OCI-LY3 (cell line): ENCODE results near the gene LHPP.

Experiments
- H2AFZ ChIP-seq: fragments of 200-600, 300-600 bp; shearing (Covaris generic); 2 replicates; pipeline ENCODE4 v1.6.0; 2014; ENCODE audit warnings: antibody characterized with exemption, low read depth, low read length
- H3K27ac ChIP-seq: fragments of 200-600, 300-600 bp; sonication (generic); 2 replicates; pipeline ENCODE4 v1.5.1; 2014; ENCODE audit warnings: mild to moderate bottlenecking, low read length, moderate library complexity, mixed read lengths
- H3K27me3 ChIP-seq: fragments of 200-600, 300-600 bp; sonication (generic); 2 replicates; pipeline ENCODE4 v1.6.1; 2014; ENCODE audit warnings: low read depth, low read length, mixed read lengths
- H3K36me3 ChIP-seq: fragments of 200-600, 300-600 bp; sonication (generic); replicated peaks from 2 replicates; pipeline ENCODE3; 2014; ENCODE audit warnings: low read depth, low read length, mixed read lengths
- H3K4me1 ChIP-seq: fragments of 300-600, 200-600 bp; sonication (generic); 2 replicates; pipeline ENCODE4 v1.6.1; 2014; ENCODE audit warnings: low read length, mixed read lengths
- H3K4me2 ChIP-seq: fragments of 200-600, 300-600 bp; sonication (generic); 2 replicates; pipeline ENCODE4 v1.6.1; 2014; ENCODE audit warnings: low read length, mixed read lengths
- H3K4me3 ChIP-seq: fragments of 300-600, 200-600 bp; sonication (generic); 2 replicates; pipeline ENCODE4 v1.5.1; 2014; ENCODE audit warnings: antibody characterized with exemption, mild to moderate bottlenecking, low read length, moderate library complexity
- H3K79me2 ChIP-seq: fragments of 300-600, 200-600 bp; shearing (Covaris generic); 2 replicates; pipeline ENCODE4 v1.6.1; 2014; ENCODE audit warnings: mild to moderate bottlenecking, low read length, mixed read lengths
- H3K9ac ChIP-seq: fragments of 300-600, 200-600 bp; shearing (Covaris generic); 2 replicates; pipeline ENCODE4 v1.6.0; 2014; ENCODE audit warnings: mild to moderate bottlenecking, low read length, moderate library complexity
- H3K9me3 ChIP-seq: fragments of 200-600, 300-600 bp; shearing (Covaris generic); 2 replicates; pipeline ENCODE4 v1.6.1; 2014; ENCODE audit warnings: low read length, mixed read lengths; ENCODE audit not compliant: insufficient read depth
- H4K20me1 ChIP-seq: fragments of 200-600, 300-600 bp; sonication (generic); 2 replicates; pipeline ENCODE4 v1.6.1; 2016; ENCODE audit warnings: low read length, mixed read lengths; ENCODE audit not compliant: insufficient read depth
- EZH2phosphoT487 ChIP-seq: fragments of 200-600 bp; shearing (Covaris generic); IDR thresholded peaks from 2 replicates; pipeline ENCODE4 v1.6.1; 2018; ENCODE audit warnings: antibody characterized with exemption, mixed run types, low read depth
- TF ChIP-seq, protein P1 (sequence below): fragments of 200-600, 300-600 bp; sonication (generic); IDR thresholded peaks from 2 replicates; pipeline ENCODE4 v1.5.1; 2014; ENCODE audit warnings: antibody characterized with exemption, low read length, low read depth

The LHPP gene

GRCh38 chr10:124518366-124518765 is 56.7 kb downstream of the LHPP start:
- no peak overlapping the region for H3K27ac ChIP-seq
- H4K20me1 ChIP-seq, result no peaks in the 10 kb centered on the region
- no peak for TF ChIP-seq EZH2phosphoT487
- TF ChIP-seq, protein P1, sequence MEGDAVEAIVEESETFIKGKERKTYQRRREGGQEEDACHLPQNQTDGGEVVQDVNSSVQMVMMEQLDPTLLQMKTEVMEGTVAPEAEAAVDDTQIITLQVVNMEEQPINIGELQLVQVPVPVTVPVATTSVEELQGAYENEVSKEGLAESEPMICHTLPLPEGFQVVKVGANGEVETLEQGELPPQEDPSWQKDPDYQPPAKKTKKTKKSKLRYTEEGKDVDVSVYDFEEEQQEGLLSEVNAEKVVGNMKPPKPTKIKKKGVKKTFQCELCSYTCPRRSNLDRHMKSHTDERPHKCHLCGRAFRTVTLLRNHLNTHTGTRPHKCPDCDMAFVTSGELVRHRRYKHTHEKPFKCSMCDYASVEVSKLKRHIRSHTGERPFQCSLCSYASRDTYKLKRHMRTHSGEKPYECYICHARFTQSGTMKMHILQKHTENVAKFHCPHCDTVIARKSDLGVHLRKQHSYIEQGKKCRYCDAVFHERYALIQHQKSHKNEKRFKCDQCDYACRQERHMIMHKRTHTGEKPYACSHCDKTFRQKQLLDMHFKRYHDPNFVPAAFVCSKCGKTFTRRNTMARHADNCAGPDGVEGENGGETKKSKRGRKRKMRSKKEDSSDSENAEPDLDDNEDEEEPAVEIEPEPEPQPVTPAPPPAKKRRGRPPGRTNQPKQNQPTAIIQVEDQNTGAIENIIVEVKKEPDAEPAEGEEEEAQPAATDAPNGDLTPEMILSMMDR, result no peak
- no peak overlapping the region for H3K9ac ChIP-seq
- H3K9me3 ChIP-seq, result no peaks in the 10 kb centered on the region
- no peaks in the 10 kb centered on the region for H3K79me2 ChIP-seq
- H3K27me3 ChIP-seq, result peaks cover 6% of the 10 kb centered on the region; the same call in 1 of the 2 replicates
- peaks cover 7% of the 10 kb centered on the region; the same call in 1 of the 2 replicates for H3K4me1 ChIP-seq
- H2AFZ ChIP-seq, result no peak overlapping the region
- no peak overlapping the region for H3K4me3 ChIP-seq
- H3K36me3 ChIP-seq, result no peaks in the 10 kb centered on the region
- H3K4me2 ChIP-seq, result no peak overlapping the region

DNA sequence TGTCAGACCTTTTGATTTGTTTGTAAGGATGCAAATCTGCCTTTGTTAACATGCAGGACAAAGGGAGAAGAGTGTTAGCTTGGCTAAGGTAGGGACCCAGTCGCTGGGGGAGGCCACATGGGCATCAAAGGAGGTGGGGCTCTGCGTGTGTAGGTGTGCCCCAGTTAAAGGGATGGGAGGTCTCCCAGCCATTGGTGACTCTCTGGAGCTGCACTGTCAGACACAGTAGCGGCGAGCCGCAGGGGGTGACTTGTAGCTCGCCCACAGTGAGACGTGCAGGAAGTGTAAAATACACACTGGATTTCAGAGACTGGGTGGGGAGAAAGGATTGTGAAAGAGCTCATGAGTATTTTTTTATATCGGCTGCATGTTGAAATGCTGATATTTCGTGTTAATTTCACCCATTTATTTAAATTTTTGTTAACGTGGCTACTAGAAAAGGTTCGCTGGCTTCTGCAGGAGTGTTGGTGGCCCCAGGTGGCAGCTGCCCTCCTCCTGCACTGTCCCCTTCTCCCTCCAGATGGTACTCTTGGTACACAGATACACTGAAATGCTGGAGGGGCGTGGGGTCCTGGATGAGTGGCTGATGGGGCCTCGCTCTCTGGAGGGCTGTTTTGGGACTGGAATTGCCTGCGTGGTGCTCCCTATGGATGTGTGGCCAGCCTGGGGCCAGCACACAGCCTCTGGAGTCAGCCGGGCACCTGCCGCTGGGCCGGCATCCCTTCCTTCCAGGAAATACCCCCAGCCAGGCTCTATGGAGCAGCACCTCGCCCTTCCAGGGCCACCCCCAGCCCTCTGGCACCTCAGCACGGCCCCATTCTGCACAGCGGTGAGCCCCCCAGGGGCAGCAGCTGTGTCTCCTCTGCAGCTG is 59.2 kb downstream of the LHPP start:
- H3K27me3 ChIP-seq, result peaks cover 6% of the 10 kb centered on the region; the same call in 1 of the 2 replicates
- H3K36me3 ChIP-seq, result no peaks in the 10 kb centered on the region
- no peak overlapping the region for H3K4me2 ChIP-seq
- no peaks in the 10 kb centered on the region for H4K20me1 ChIP-seq
- H3K9ac ChIP-seq, result no peak overlapping the region
- no peak overlapping the region for H2AFZ ChIP-seq
- peaks cover 13% of the 10 kb centered on the region for H3K4me1 ChIP-seq
- TF ChIP-seq, protein P1, result no peak
- TF ChIP-seq EZH2phosphoT487, result no peak
- H3K27ac ChIP-seq, result no peak overlapping the region
- H3K9me3 ChIP-seq, result no peaks in the 10 kb centered on the region
- H3K79me2 ChIP-seq, result no peaks in the 10 kb centered on the region
- no peak overlapping the region for H3K4me3 ChIP-seq

GRCh38 chr10:124521429-124521871 is 59.8 kb downstream of the LHPP start:
- Histone ChIP-seq H3K4me1 (peaks cover 13% of the 10 kb centered on the region), H3K4me3 (no peak overlapping the region), H3K4me2 (no peak overlapping the region), H3K27ac (no peak overlapping the region), H3K9me3 (no peaks in the 10 kb centered on the region), H3K36me3 (no peaks in the 10 kb centered on the region), H2AFZ (no peak overlapping the region), H3K79me2 (no peaks in the 10 kb centered on the region), H4K20me1 (no peaks in the 10 kb centered on the region), H3K9ac (no peak overlapping the region), H3K27me3 (peaks cover 6% of the 10 kb centered on the region; the same call in 1 of the 2 replicates)
- no peak for TF ChIP-seq EZH2phosphoT487
- TF ChIP-seq, protein P1, result no peak

DNA sequence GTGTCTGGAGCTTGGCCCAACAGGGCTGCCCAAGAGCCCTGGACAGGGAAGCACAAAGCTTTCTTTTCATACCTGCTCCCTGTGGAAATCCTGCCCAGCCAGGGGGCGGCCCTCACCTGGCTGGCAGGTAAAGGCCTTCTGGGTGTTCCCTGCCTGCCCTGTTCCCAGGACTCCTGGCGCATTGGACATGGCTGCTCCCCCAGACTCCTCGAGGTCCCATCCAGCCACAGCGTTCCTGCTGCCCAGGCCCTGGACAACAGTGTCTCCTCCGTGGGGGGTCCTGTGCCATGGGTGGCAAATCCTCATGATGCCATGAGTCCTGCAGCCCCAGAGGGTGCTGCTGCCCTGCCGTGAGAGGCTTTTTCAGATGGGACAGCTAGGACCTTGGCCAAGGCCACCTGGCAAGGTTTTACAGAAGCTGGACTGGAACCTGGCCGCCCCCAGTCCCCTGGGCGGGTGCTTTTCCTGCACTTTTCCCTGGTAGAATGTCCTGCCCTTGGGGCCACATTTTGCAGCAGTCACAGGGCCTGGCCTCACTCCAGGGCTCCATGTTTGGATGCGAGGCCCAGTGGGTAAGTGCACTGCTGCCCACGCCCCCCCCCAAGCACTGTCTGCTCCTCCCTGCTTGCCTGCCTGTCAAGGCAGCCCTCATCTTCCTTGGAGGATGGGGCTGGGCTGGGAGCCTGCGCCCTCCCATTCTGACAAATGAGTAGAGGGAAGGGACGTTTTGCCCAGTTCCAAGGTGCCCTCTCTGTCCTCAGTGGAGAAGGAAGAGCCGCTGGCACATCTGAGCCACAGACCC is 60.7 kb downstream of the LHPP start:
- H3K27me3 ChIP-seq, result peaks cover 6% of the 10 kb centered on the region; the same call in 1 of the 2 replicates
- no peaks in the 10 kb centered on the region for H3K79me2 ChIP-seq
- H3K36me3 ChIP-seq, result no peaks in the 10 kb centered on the region
- no peak overlapping the region for H3K9ac ChIP-seq
- no peaks in the 10 kb centered on the region for H4K20me1 ChIP-seq
- H3K4me1 ChIP-seq, result peaks cover 13% of the 10 kb centered on the region
- no peak for TF ChIP-seq EZH2phosphoT487
- TF ChIP-seq, protein P1, result no peak
- H2AFZ ChIP-seq, result no peak overlapping the region
- peak overlapping the region; percentile 74 for H3K4me3 ChIP-seq
- no peak overlapping the region for H3K27ac ChIP-seq
- peak overlapping the region; percentile 86 for H3K4me2 ChIP-seq
- H3K9me3 ChIP-seq, result no peaks in the 10 kb centered on the region
